NOMO-1 treated with DMSO at 0.1 percent for 48 hours (cell line): ENCODE measurements around the gene SULT1A1.
"Not testable (repeated sequence)": the region's sequence is repeated elsewhere in the genome, so short reads cannot be mapped to it uniquely, and the experiment has no call there.

Experiments used
- DNase-seq: peaks from one replicate; lab custom pipeline; 2025; ENCODE audit not compliant: unreplicated experiment; lab: John Stamatoyannopoulos, UW

The SULT1A1 gene

GRCh38 chr16:28608867-28609596 is 812 bp downstream of the SULT1A1 start:
- not testable (repeated sequence) for DNase-seq

- not testable (repeated sequence) for DNase-seq
Measured at GRCh38 chr16:28608496-28608808, 1.4 kb downstream of the SULT1A1 start.

- not testable (repeated sequence) for DNase-seq
Measured at GRCh38 chr16:28607681-28608495, 2.0 kb downstream of the SULT1A1 start.

GRCh38 chr16:28607116-28607623 is 2.7 kb downstream of the SULT1A1 start:
- DNase-seq: no peak

GRCh38 chr16:28606291-28607115 is 3.3 kb downstream of the SULT1A1 start:
- DNase-seq: no peak

- DNase-seq: no peak
Measured at GRCh38 chr16:28604186-28604565, 5.7 kb downstream of the SULT1A1 start.

GRCh38 chr16:28603381-28604185 is 6.3 kb downstream of the SULT1A1 start:
- no peak for DNase-seq

GRCh38 chr16:28602529-28602928 is 7.3 kb downstream of the SULT1A1 start:
- DNase-seq: no peak

- DNase-seq: not testable (repeated sequence)
Measured at GRCh38 chr16:28602062-28602461, 7.8 kb downstream of the SULT1A1 start.

- DNase-seq: not testable (repeated sequence)
Measured at GRCh38 chr16:28601589-28601988, 8.3 kb downstream of the SULT1A1 start.

- not testable (repeated sequence) for DNase-seq
Measured at GRCh38 chr16:28600965-28601364, 8.9 kb downstream of the SULT1A1 start.

GRCh38 chr16:28599377-28600285 is 10.2 kb downstream of the SULT1A1 start:
- not testable (repeated sequence) for DNase-seq

GRCh38 chr16:28597692-28598261 is 12.1 kb downstream of the SULT1A1 start:
- DNase-seq: peak; percentile 21

- DNase-seq: no peak
Measured at GRCh38 chr16:28596840-28597691, 12.8 kb downstream of the SULT1A1 start, which contains the start of gene SULT1A2. SULT1A2 (minus strand) TSS chr16:28597050; CDS start chr16:28595930, 1,120 bp downstream.

- no peak for DNase-seq
Measured at GRCh38 chr16:28596115-28596630, 13.7 kb downstream of the SULT1A1 start.

- not testable (repeated sequence) for DNase-seq
Measured at GRCh38 chr16:28595451-28595850, 14.4 kb downstream of the SULT1A1 start.

- no peak for DNase-seq
Measured at GRCh38 chr16:28592979-28593553, 16.8 kb downstream of the SULT1A1 start.
